Kidney epithelial cell (primary cell): ENCODE measurements around the gene LZTR1. TPM values are rescaled to one million over a fixed set of nuclear protein-coding genes. Genes with fewer than 3 reads are reported as not detected.

Source experiments
- DNase-seq: peaks from one replicate; pipeline ENCODE4 v3.0.0-alpha.2; 2010; ENCODE audit warnings: low read depth
- H3K27me3 ChIP-seq: 2 replicates; pipeline ENCODE4 v1.6.0; 2011; ENCODE audit warnings: low read length; ENCODE audit not compliant: control insufficient read depth, insufficient read depth
- H3K36me3 ChIP-seq: 2 replicates; pipeline ENCODE4 v1.5.1; 2011; ENCODE audit warnings: low read length; ENCODE audit not compliant: control insufficient read depth, insufficient read depth
- H3K4me3 ChIP-seq: 2 replicates; pipeline ENCODE4 v1.5.1; 2011; ENCODE audit warnings: low read depth, mild to moderate bottlenecking, control low read depth, low read length
- total RNA-seq: library from RNA; depleted of rRNA; stranded (reverse); fragments of >200 nt; gene quantifications from 2 replicates; pipeline ENCODE4 v1.2.3, GENCODE V29; 2015
- TF ChIP-seq, protein P1 (sequence below): IDR thresholded peaks from 2 replicates; pipeline ENCODE4 v1.5.1; 2011; ENCODE audit warnings: mild to moderate bottlenecking, moderate library complexity, low read length, control low read depth, inconsistent platforms; ENCODE audit not compliant: insufficient read depth, poor library complexity, severe bottlenecking

The LZTR1 gene
- total RNA-seq, 1 donor from 2014 or later = 45.2 TPM

- TF ChIP-seq, protein P1, sequence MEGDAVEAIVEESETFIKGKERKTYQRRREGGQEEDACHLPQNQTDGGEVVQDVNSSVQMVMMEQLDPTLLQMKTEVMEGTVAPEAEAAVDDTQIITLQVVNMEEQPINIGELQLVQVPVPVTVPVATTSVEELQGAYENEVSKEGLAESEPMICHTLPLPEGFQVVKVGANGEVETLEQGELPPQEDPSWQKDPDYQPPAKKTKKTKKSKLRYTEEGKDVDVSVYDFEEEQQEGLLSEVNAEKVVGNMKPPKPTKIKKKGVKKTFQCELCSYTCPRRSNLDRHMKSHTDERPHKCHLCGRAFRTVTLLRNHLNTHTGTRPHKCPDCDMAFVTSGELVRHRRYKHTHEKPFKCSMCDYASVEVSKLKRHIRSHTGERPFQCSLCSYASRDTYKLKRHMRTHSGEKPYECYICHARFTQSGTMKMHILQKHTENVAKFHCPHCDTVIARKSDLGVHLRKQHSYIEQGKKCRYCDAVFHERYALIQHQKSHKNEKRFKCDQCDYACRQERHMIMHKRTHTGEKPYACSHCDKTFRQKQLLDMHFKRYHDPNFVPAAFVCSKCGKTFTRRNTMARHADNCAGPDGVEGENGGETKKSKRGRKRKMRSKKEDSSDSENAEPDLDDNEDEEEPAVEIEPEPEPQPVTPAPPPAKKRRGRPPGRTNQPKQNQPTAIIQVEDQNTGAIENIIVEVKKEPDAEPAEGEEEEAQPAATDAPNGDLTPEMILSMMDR = no peak
- no peak for DNase-seq
- H3K4me3 ChIP-seq = no peak overlapping the region
Observed at GRCh38 chr22:20960609-20961008, 21.5 kb upstream of the LZTR1 start.

GRCh38 chr22:20962491-20962945 is 19.6 kb upstream of the LZTR1 start:
- Histone ChIP-seq H3K36me3 (no peaks in the 10 kb centered on the region), H3K4me3 (no peak overlapping the region), H3K27me3 (peaks cover 16% of the 10 kb centered on the region)
- TF ChIP-seq, protein P1 = no peak
- no peak for DNase-seq

More at GRCh38 chr22:20960609-20961008, 21.5 kb upstream of the LZTR1 start:
- Histone ChIP-seq H3K27me3 (peaks cover 9% of the 10 kb centered on the region), H3K36me3 (no peaks in the 10 kb centered on the region)

DNA sequence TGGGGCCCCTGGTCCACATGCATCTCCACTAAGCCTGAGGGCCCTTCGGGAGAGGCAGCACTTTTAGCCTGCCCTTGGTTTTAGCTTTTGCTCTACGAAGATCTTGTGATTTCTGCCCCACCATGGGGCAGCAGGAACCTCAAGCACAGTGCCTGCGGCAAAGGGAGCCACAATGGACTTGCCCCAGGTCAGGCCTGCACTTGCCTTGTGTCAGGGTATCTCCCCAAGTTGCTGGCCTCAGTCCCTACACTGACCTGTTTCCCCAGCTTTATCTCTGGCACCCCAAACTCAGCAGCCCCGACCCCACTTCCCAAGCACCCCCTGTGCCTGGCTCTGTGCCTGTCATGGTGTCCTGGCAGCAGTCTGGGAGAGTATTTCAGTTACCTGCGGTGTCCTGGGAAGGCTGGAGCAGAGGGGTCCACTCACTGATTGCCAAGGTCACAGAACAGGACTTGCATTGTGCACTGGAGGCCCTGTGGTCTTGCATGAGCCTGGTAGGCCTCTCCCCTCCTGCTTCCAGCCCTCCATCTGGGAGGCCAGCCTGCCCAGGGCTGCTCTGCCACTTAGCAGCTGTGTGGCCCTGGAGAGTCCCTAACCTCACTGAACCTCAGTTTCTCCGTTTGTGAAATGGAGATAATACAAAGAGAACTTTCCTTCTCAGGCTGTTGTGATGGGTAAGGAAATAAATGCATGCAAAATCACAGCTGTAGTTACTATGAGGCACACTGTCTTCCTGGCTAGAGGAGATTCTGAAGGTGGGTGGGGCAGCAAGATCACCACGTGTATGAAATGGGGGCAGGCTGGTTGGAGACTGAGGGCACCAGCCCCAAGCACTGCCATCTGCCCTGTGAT is 18.7 kb upstream of the LZTR1 start:
- no peak for DNase-seq
- peaks cover 18% of the 10 kb centered on the region for H3K27me3 ChIP-seq
- TF ChIP-seq, protein P1 = no peak

GRCh38 chr22:20964090-20964798 is 17.9 kb upstream of the LZTR1 start:
- TF ChIP-seq, protein P1 = no peak
- Histone ChIP-seq H3K27me3 (peaks cover 18% of the 10 kb centered on the region), H3K4me3 (peak overlapping the region; percentile 3), H3K36me3 (no peaks in the 10 kb centered on the region)
- no peak for DNase-seq

More for the DNA sequence above, 18.7 kb upstream of the LZTR1 start:
- no peaks in the 10 kb centered on the region for H3K36me3 ChIP-seq
- no peak overlapping the region for H3K4me3 ChIP-seq

DNA sequence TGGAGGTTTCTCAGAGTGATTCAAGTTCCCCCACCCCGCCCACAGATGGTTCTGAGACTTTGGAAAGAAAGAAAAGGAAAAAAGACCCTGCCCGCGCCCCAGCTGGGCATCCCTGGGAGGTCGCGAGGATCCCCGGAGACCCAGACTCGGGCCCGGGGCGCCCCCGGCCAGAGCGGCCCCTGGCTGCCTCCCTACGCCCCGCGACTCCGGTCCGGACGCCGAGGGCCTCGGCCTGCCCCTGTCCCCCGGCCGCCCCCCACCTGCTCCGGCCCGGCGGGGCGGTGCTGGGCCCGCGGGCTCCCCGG is 17.3 kb upstream of the LZTR1 start:
- TF ChIP-seq, protein P1 = no peak
- no peaks in the 10 kb centered on the region for H3K36me3 ChIP-seq
- peaks cover 18% of the 10 kb centered on the region for H3K27me3 ChIP-seq
- DNase-seq = no peak
- H3K4me3 ChIP-seq = peak overlapping the region; percentile 3
